Immature natural killer cell (primary cell): ENCODE measurements around the gene ZNF436. TPM values are rescaled to one million over a fixed set of nuclear protein-coding genes. Genes with fewer than 3 reads are reported as not detected.

Source experiments
- DNase-seq, 3 donors: peaks; one replicate each; pipeline ENCODE4 v3.0.0; 2022; ENCODE audit warnings: mixed read lengths in 1 of 3
- H3K27ac Mint-ChIP-seq, 6 donors: one replicate each; pipeline ENCODE4 v1.8.0; 2020; ENCODE audit warnings: mixed read lengths in 6 of 6, mild to moderate bottlenecking in 5 of 6, inconsistent platforms in 4 of 6, moderate library complexity in 3 of 6
- H3K27me3 Mint-ChIP-seq, 3 donors: one replicate each; pipeline ENCODE4 v1.8.0; 2020 to 2021; ENCODE audit warnings: low read depth in 3 of 3, mild to moderate bottlenecking in 3 of 3, mixed read lengths in 3 of 3, moderate library complexity in 3 of 3, inconsistent platforms in 1 of 3
- H3K36me3 Mint-ChIP-seq, 3 donors: one replicate each; pipeline ENCODE4 v1.8.0; 2020; ENCODE audit warnings: mixed read lengths in 3 of 3, inconsistent platforms in 2 of 3, mild to moderate bottlenecking in 2 of 3
- H3K4me1 Mint-ChIP-seq, 2 donors: one replicate each; pipeline ENCODE4 v1.8.0; 2020; ENCODE audit warnings: inconsistent platforms in 2 of 2, mild to moderate bottlenecking in 2 of 2, mixed read lengths in 2 of 2, moderate library complexity in 1 of 2
- H3K4me3 Mint-ChIP-seq, 5 donors: one replicate each; pipeline ENCODE4 v1.8.0; 2020; ENCODE audit warnings: mild to moderate bottlenecking in 5 of 5, mixed read lengths in 5 of 5, inconsistent platforms in 3 of 5, moderate library complexity in 3 of 5
- H3K9me3 Mint-ChIP-seq, 6 donors: one replicate each; pipeline ENCODE4 v1.8.0; 2020; ENCODE audit warnings: mild to moderate bottlenecking in 6 of 6, mixed read lengths in 6 of 6, inconsistent platforms in 4 of 6, moderate library complexity in 3 of 6
- polyA plus RNA-seq, 3 donors: library from polyadenylated mRNA; unstranded; fragments of 300-500 nt; fragmentation: Illumina TruSeq; gene quantifications; one replicate each; pipeline ENCODE4 v1.2.3, GENCODE V29; 2021

ZNF436 gene
- polyA plus RNA-seq, 3 donors from 2014 or later, result 0.60 to 5.4 TPM; not detected in 1

GRCh38 chr1:23399229-23399628 is 29.6 kb upstream of the ZNF436 start:
- H3K4me1 Mint-ChIP-seq, result peaks cover 4 to 7% of the 10 kb centered on the region in 2 donors
- H3K4me3 Mint-ChIP-seq, result no peak overlapping the region
- no peaks in the 10 kb centered on the region for H3K36me3 Mint-ChIP-seq
- H3K9me3 Mint-ChIP-seq, result no peaks in the 10 kb centered on the region
- H3K27me3 Mint-ChIP-seq, result peaks cover 3 to 5% (median 5%) of the 10 kb centered on the region in 3 donors
- no peak overlapping the region for H3K27ac Mint-ChIP-seq
- DNase-seq, result no peak

- Mint-ChIP-seq H3K4me1 (no peaks in the 10 kb centered on the region), H3K9me3 (no peaks in the 10 kb centered on the region), H3K36me3 (no peaks in the 10 kb centered on the region), H3K27me3 (peaks cover 3 to 7% (median 5%) of the 10 kb centered on the region in 3 donors), H3K27ac (no peak overlapping the region), H3K4me3 (no peak overlapping the region)
- no peak for DNase-seq
Observed at GRCh38 chr1:23397908-23398307, 28.3 kb upstream of the ZNF436 start.

GRCh38 chr1:23396380-23396779 is 26.7 kb upstream of the ZNF436 start:
- H3K27ac Mint-ChIP-seq, result no peak overlapping the region
- H3K4me3 Mint-ChIP-seq, result no peak overlapping the region

GRCh38 chr1:23395849-23396248 is 26.2 kb upstream of the ZNF436 start:
- H3K4me1 Mint-ChIP-seq, result no peaks in the 10 kb centered on the region
- no peaks in the 10 kb centered on the region for H3K9me3 Mint-ChIP-seq
- H3K27me3 Mint-ChIP-seq, result peaks cover 3 to 7% (median 5%) of the 10 kb centered on the region in 3 donors
- no peak overlapping the region for H3K4me3 Mint-ChIP-seq
- H3K27ac Mint-ChIP-seq, result no peak overlapping the region
- H3K36me3 Mint-ChIP-seq, result no peaks in the 10 kb centered on the region
- no peak for DNase-seq

More at GRCh38 chr1:23396380-23396779, 26.7 kb upstream of the ZNF436 start:
- Mint-ChIP-seq H3K27me3 (peaks cover 3 to 7% (median 5%) of the 10 kb centered on the region in 3 donors), H3K4me1 (no peaks in the 10 kb centered on the region), H3K36me3 (no peaks in the 10 kb centered on the region), H3K9me3 (no peaks in the 10 kb centered on the region)
- DNase-seq, result no peak

GRCh38 chr1:23395154-23395724 is 25.6 kb upstream of the ZNF436 start:
- H3K4me3 Mint-ChIP-seq, result no peak overlapping the region
- no peaks in the 10 kb centered on the region for H3K4me1 Mint-ChIP-seq
- peaks cover 3 to 8% (median 7%) of the 10 kb centered on the region in 3 donors for H3K27me3 Mint-ChIP-seq
- H3K27ac Mint-ChIP-seq, result no peak overlapping the region
- H3K36me3 Mint-ChIP-seq, result no peaks in the 10 kb centered on the region
- no peak for DNase-seq
- H3K9me3 Mint-ChIP-seq, result no peaks in the 10 kb centered on the region

GRCh38 chr1:23394684-23395083 is 25.0 kb upstream of the ZNF436 start:
- Mint-ChIP-seq H3K27ac (no peak overlapping the region), H3K27me3 (peaks cover 5 to 8% (median 7%) of the 10 kb centered on the region in 3 donors), H3K36me3 (no peaks in the 10 kb centered on the region), H3K4me3 (no peak overlapping the region), H3K4me1 (no peaks in the 10 kb centered on the region), H3K9me3 (no peaks in the 10 kb centered on the region)
- no peak for DNase-seq

- H3K27ac Mint-ChIP-seq, result no peak overlapping the region
- no peak overlapping the region for H3K4me3 Mint-ChIP-seq
- H3K36me3 Mint-ChIP-seq, result no peaks in the 10 kb centered on the region
- H3K4me1 Mint-ChIP-seq, result no peaks in the 10 kb centered on the region
- H3K27me3 Mint-ChIP-seq, result peaks cover 6 to 8% (median 7%) of the 10 kb centered on the region in 3 donors
- DNase-seq, result no peak
- no peaks in the 10 kb centered on the region for H3K9me3 Mint-ChIP-seq
Observed at GRCh38 chr1:23394181-23394580, 24.5 kb upstream of the ZNF436 start.

GRCh38 chr1:23393706-23394105 is 24.1 kb upstream of the ZNF436 start:
- DNase-seq, result no peak
- Mint-ChIP-seq H3K4me3 (no peak overlapping the region), H3K36me3 (no peaks in the 10 kb centered on the region), H3K9me3 (no peaks in the 10 kb centered on the region), H3K4me1 (no peaks in the 10 kb centered on the region), H3K27ac (no peak overlapping the region), H3K27me3 (peaks cover 6 to 8% (median 7%) of the 10 kb centered on the region in 3 donors)

GRCh38 chr1:23392125-23392855 is 22.7 kb upstream of the ZNF436 start:
- DNase-seq, result no peak
- Mint-ChIP-seq H3K4me3 (no peak overlapping the region), H3K36me3 (no peaks in the 10 kb centered on the region), H3K27ac (no peak overlapping the region), H3K9me3 (no peaks in the 10 kb centered on the region), H3K27me3 (peaks cover 7 to 8% (median 8%) of the 10 kb centered on the region in 3 donors), H3K4me1 (no peaks in the 10 kb centered on the region)

GRCh38 chr1:23389837-23390321 is 20.2 kb upstream of the ZNF436 start:
- Mint-ChIP-seq H3K36me3 (no peaks in the 10 kb centered on the region), H3K4me1 (no peaks in the 10 kb centered on the region), H3K27me3 (peaks cover 3 to 5% (median 3%) of the 10 kb centered on the region in 3 donors), H3K27ac (peak overlapping the region in 1 of 6 donors; percentile 22), H3K9me3 (no peaks in the 10 kb centered on the region), H3K4me3 (no peak overlapping the region)
- no peak for DNase-seq

- Mint-ChIP-seq H3K27ac (no peak overlapping the region), H3K27me3 (peaks cover 0 to 5% (median 4%) of the 10 kb centered on the region in 3 donors), H3K4me3 (no peak overlapping the region), H3K36me3 (no peaks in the 10 kb centered on the region), H3K9me3 (no peaks in the 10 kb centered on the region), H3K4me1 (no peaks in the 10 kb centered on the region)
- DNase-seq, result no peak
Observed at GRCh38 chr1:23387494-23387893, 17.9 kb upstream of the ZNF436 start.

- no peak overlapping the region for H3K27ac Mint-ChIP-seq
- DNase-seq, result no peak
- no peak overlapping the region for H3K4me3 Mint-ChIP-seq
- H3K9me3 Mint-ChIP-seq, result no peaks in the 10 kb centered on the region
- no peaks in the 10 kb centered on the region for H3K4me1 Mint-ChIP-seq
- no peaks in the 10 kb centered on the region for H3K36me3 Mint-ChIP-seq
- peaks cover 1 to 7% (median 2%) of the 10 kb centered on the region in 3 donors for H3K27me3 Mint-ChIP-seq
Observed at GRCh38 chr1:23385119-23385621, 15.5 kb upstream of the ZNF436 start.

- no peaks in the 10 kb centered on the region for H3K36me3 Mint-ChIP-seq
- DNase-seq, result no peak
- no peaks in the 10 kb centered on the region for H3K4me1 Mint-ChIP-seq
- H3K9me3 Mint-ChIP-seq, result no peaks in the 10 kb centered on the region
- H3K27me3 Mint-ChIP-seq, result peaks cover 1 to 4% (median 2%) of the 10 kb centered on the region in 3 donors
- H3K4me3 Mint-ChIP-seq, result no peak overlapping the region
- H3K27ac Mint-ChIP-seq, result peak overlapping the region in 1 of 6 donors; percentile 2
Observed at GRCh38 chr1:23384312-23385058, 14.8 kb upstream of the ZNF436 start.
